Liver (tissue), 9 donors: ENCODE data around the gene NTM. TPM values are rescaled to one million over a fixed set of nuclear protein-coding genes. Genes with fewer than 3 reads are reported as not detected.

Experiments
- DNase-seq: peaks from one replicate; pipeline ENCODE4 v3.0.0-alpha.2; 2017; ENCODE audit warnings: low spot score
- H3K27ac ChIP-seq, 2 donors: one replicate each; pipeline ENCODE4 v1.7.0; 2013; ENCODE audit warnings: inconsistent platforms in 2 of 2, low read length in 2 of 2, control low read depth in 1 of 2, low read depth in 1 of 2, mild to moderate bottlenecking in 1 of 2
- H3K27me3 ChIP-seq, 4 donors: one replicate each; pipeline versions ENCODE4 v1.6.1 to v1.7.0; 2013; ENCODE audit warnings: low read length in 3 of 4, inconsistent platforms in 1 of 4, mild to moderate bottlenecking in 1 of 4, moderate library complexity in 1 of 4; ENCODE audit not compliant: control insufficient read depth in 4 of 4, insufficient read depth in 4 of 4
- H3K36me3 ChIP-seq, 4 donors: one replicate each; pipeline versions ENCODE4 v1.6.1 to v1.7.0; 2013; ENCODE audit warnings: low read length in 3 of 4, mild to moderate bottlenecking in 3 of 4, low read depth in 1 of 4, moderate library complexity in 1 of 4; ENCODE audit not compliant: control insufficient read depth in 4 of 4, insufficient read depth in 3 of 4
- H3K4me1 ChIP-seq, 4 donors: one replicate each; pipeline versions ENCODE4 v1.6.1 to v1.7.0; 2013; ENCODE audit warnings: low read length in 3 of 4, mild to moderate bottlenecking in 3 of 4, moderate library complexity in 1 of 4; ENCODE audit not compliant: control insufficient read depth in 4 of 4, insufficient read depth in 4 of 4
- H3K4me3 ChIP-seq, 3 donors: one replicate each; pipeline versions ENCODE4 v1.6.1 to v1.7.0; 2013; ENCODE audit warnings: low read length in 3 of 3, control low read depth in 1 of 3, low read depth in 1 of 3, mild to moderate bottlenecking in 1 of 3
- H3K9ac ChIP-seq, 2 donors: one replicate each; pipeline ENCODE4 v1.7.0; 2013; ENCODE audit warnings: low read length in 2 of 2, mild to moderate bottlenecking in 2 of 2, moderate library complexity in 2 of 2, control low read depth in 1 of 2, low read depth in 1 of 2
- H3K9me3 ChIP-seq, 4 donors: one replicate each; pipeline versions ENCODE4 v1.6.1 to v1.7.0; 2013; ENCODE audit warnings: low read length in 3 of 4; ENCODE audit not compliant: control insufficient read depth in 4 of 4
- ATF3 ChIP-seq: IDR thresholded peaks from 2 replicates; pipeline ENCODE4 v1.6.1; 2016; ENCODE audit warnings: antibody characterized with exemption
- CTCF ChIP-seq: fragments of 150-350 bp; IDR thresholded peaks from 2 replicates; pipeline ENCODE4 v1.5.1; 2017; ENCODE audit warnings: improper control_type of control experiment, low read depth, low read length; ENCODE audit not compliant: missing input control
- EGR1 ChIP-seq, 2 donors: IDR thresholded peaks; 2 replicates each; pipeline ENCODE4 v1.6.1; 2016 to 2018; ENCODE audit warnings: antibody characterized with exemption in 2 of 2, low read depth in 2 of 2
- FOXA1 ChIP-seq: IDR thresholded peaks from 2 replicates; pipeline ENCODE4 v1.6.1; 2016; ENCODE audit warnings: antibody characterized with exemption
- FOXA2 ChIP-seq: IDR thresholded peaks from 2 replicates; pipeline ENCODE4 v1.6.1; 2016; ENCODE audit warnings: antibody characterized with exemption
- GABPA ChIP-seq, 2 donors: IDR thresholded peaks in 1 of 2; conservative IDR thresholded peaks in 1 of 2; 2 replicates each; pipeline ENCODE4 v1.6.1; 2016; ENCODE audit warnings: antibody characterized with exemption in 2 of 2, mild to moderate bottlenecking in 1 of 2, moderate library complexity in 1 of 2
- HNF4A ChIP-seq, 2 donors: conservative IDR thresholded peaks; 2 replicates each; pipeline ENCODE4 v1.6.1; 2016; ENCODE audit warnings: antibody characterized with exemption in 2 of 2, mild to moderate bottlenecking in 2 of 2
- HNF4G ChIP-seq: IDR thresholded peaks from 2 replicates; pipeline ENCODE4 v1.6.1; 2016; ENCODE audit warnings: antibody characterized with exemption
- JUND ChIP-seq, 2 donors: IDR thresholded peaks; 2 replicates each; pipeline ENCODE4 v1.6.1; 2016; ENCODE audit warnings: antibody characterized with exemption in 2 of 2
- NR2F2 ChIP-seq: IDR thresholded peaks from 2 replicates; pipeline ENCODE4 v1.6.1; 2016; ENCODE audit warnings: antibody characterized with exemption
- RAD21 ChIP-seq, 2 donors: IDR thresholded peaks; 2 replicates each; pipeline ENCODE4 v1.6.1; 2016; ENCODE audit warnings: antibody characterized with exemption in 2 of 2, mild to moderate bottlenecking in 2 of 2
- RXRA ChIP-seq, 2 donors: IDR thresholded peaks; 2 replicates each; pipeline ENCODE4 v1.6.1; 2017 to 2018; ENCODE audit warnings: antibody characterized with exemption in 2 of 2, mild to moderate bottlenecking in 1 of 2
- SP1 ChIP-seq: IDR thresholded peaks from 2 replicates; pipeline ENCODE4 v1.6.1; 2018; ENCODE audit warnings: antibody characterized with exemption, mild to moderate bottlenecking
- TAF1 ChIP-seq: conservative IDR thresholded peaks from 2 replicates; pipeline ENCODE4 v1.6.1; 2016; ENCODE audit warnings: antibody characterized with exemption, mild to moderate bottlenecking
- YY1 ChIP-seq: IDR thresholded peaks from 2 replicates; pipeline ENCODE4 v1.6.1; 2016; ENCODE audit warnings: antibody characterized with exemption, mild to moderate bottlenecking
- WGBS: extraction: QIAGEN DNeasy Blood & Tissue Kit; methylation state at CpG from one replicate; pipeline ENCODE4 v1.1.7; 2013; 5-methylcytosine and 5-hydroxymethylcytosine counted together
- polyA plus RNA-seq, 2 donors: library from polyadenylated mRNA; stranded (reverse) in 1 of 2; unstranded in 1 of 2; fragments of 200-250 nt in 1 of 2; fragments of >200 nt in 1 of 2; fragmentation: Nextera tagmentation in 1 of 2; extraction: Ambion mirVana in 1 of 2; gene quantifications; one replicate each; pipeline versions ENCODE4 v1.2.1 to v1.2.3, GENCODE V29; 2013 to 2015
- total RNA-seq, 2 donors: library from RNA; depleted of rRNA; stranded (reverse); fragments of >200 nt; gene quantifications; one replicate each; pipeline ENCODE4 v1.2.3, GENCODE V29; 2014
- TF ChIP-seq, protein P1 (sequence below): IDR thresholded peaks from 2 replicates; pipeline ENCODE4 v1.6.1; 2016; ENCODE audit warnings: antibody characterized with exemption
- TF ChIP-seq, protein P2 (sequence below): IDR thresholded peaks from 2 replicates; pipeline ENCODE4 v1.6.1; 2016; ENCODE audit warnings: antibody characterized with exemption
- TF ChIP-seq, protein P3 (sequence below): IDR thresholded peaks from 2 replicates; pipeline ENCODE4 v1.6.1; 2016; ENCODE audit warnings: antibody characterized with exemption, mild to moderate bottlenecking
- donor health status: healthy.
- donor health status: healthy.
- donor health status: healthy.
- donor health status: healthy.
- donor health status: healthy.

NTM gene
- total and polyA plus RNA-seq, 4 donors = 0.08 to 1.1 (median 0.08) TPM; not detected in 1

DNA sequence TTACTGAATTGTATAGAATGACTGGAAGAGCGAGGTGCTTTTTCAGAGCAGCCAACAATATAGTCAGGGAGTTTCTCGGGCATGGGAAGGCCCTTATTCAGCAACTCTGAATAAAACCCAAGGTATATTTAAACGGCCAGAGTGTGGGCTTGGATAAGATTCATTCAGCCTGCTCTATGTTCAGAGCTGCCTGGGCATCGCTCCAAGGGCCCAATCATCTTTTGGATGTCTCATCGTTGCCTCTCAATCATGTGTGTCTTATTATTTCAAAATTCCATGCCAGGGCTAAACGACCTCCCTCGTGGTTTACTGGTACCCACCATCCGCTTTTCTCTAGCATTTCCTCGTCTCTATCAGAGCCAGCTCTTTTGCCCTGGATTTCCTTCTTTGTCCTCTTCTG lies 19.5 kb upstream of the NTM start:
- Histone ChIP-seq H3K27ac (no peak overlapping the region), H3K4me3 (no peak overlapping the region), H3K27me3 (peaks cover 0 to 6% (median 0%) of the 10 kb centered on the region in 4 donors), H3K36me3 (no peaks in the 10 kb centered on the region), H3K4me1 (no peaks in the 10 kb centered on the region), H3K9ac (no peak overlapping the region), H3K9me3 (peaks cover 0 to 3% (median 0%) of the 10 kb centered on the region in 4 donors)
- WGBS = 66% methylated on average over 9 of the region's 9 CpGs
- DNase-seq = no peak
- TF ChIP-seq RXRA (IDR thresholded peaks at IDR 0.05) (no peak), JUND (IDR thresholded peaks at IDR 0.05) (no peak), YY1 (no peak), HNF4G (no peak), EGR1 (IDR thresholded peaks at IDR 0.05; ENCODE audit: low read depth in 2 of 2) (no peak), FOXA2 (no peak), CTCF (no peak), RAD21 (IDR thresholded peaks at IDR 0.05) (no peak), SP1 (no peak), GABPA (IDR thresholded peaks at IDR 0.05 in 1 of 2, conservative IDR thresholded peaks at IDR 0.05 in 1 of 2) (no peak), TAF1 (no peak), FOXA1 (no peak), ATF3 (no peak), NR2F2 (no peak), HNF4A (conservative IDR thresholded peaks at IDR 0.05) (no peak)
- TF ChIP-seq, protein P1, sequence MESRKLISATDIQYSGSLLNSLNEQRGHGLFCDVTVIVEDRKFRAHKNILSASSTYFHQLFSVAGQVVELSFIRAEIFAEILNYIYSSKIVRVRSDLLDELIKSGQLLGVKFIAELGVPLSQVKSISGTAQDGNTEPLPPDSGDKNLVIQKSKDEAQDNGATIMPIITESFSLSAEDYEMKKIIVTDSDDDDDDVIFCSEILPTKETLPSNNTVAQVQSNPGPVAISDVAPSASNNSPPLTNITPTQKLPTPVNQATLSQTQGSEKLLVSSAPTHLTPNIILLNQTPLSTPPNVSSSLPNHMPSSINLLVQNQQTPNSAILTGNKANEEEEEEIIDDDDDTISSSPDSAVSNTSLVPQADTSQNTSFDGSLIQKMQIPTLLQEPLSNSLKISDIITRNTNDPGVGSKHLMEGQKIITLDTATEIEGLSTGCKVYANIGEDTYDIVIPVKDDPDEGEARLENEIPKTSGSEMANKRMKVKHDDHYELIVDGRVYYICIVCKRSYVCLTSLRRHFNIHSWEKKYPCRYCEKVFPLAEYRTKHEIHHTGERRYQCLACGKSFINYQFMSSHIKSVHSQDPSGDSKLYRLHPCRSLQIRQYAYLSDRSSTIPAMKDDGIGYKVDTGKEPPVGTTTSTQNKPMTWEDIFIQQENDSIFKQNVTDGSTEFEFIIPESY = no peak
- TF ChIP-seq, protein P2, sequence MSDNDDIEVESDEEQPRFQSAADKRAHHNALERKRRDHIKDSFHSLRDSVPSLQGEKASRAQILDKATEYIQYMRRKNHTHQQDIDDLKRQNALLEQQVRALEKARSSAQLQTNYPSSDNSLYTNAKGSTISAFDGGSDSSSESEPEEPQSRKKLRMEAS = no peak
- TF ChIP-seq, protein P3, sequence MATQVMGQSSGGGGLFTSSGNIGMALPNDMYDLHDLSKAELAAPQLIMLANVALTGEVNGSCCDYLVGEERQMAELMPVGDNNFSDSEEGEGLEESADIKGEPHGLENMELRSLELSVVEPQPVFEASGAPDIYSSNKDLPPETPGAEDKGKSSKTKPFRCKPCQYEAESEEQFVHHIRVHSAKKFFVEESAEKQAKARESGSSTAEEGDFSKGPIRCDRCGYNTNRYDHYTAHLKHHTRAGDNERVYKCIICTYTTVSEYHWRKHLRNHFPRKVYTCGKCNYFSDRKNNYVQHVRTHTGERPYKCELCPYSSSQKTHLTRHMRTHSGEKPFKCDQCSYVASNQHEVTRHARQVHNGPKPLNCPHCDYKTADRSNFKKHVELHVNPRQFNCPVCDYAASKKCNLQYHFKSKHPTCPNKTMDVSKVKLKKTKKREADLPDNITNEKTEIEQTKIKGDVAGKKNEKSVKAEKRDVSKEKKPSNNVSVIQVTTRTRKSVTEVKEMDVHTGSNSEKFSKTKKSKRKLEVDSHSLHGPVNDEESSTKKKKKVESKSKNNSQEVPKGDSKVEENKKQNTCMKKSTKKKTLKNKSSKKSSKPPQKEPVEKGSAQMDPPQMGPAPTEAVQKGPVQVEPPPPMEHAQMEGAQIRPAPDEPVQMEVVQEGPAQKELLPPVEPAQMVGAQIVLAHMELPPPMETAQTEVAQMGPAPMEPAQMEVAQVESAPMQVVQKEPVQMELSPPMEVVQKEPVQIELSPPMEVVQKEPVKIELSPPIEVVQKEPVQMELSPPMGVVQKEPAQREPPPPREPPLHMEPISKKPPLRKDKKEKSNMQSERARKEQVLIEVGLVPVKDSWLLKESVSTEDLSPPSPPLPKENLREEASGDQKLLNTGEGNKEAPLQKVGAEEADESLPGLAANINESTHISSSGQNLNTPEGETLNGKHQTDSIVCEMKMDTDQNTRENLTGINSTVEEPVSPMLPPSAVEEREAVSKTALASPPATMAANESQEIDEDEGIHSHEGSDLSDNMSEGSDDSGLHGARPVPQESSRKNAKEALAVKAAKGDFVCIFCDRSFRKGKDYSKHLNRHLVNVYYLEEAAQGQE = no peak
